Activated B cell treated with CpG ODN at 0.5 μM for 24 hours (primary cell): ENCODE results near the gene RAD51C. TPM values are rescaled to one million over a fixed set of nuclear protein-coding genes. Genes with fewer than 3 reads are reported as not detected.

Experiments
- ATAC-seq: fragments of 200-7000 bp; cut with Tn5 transposase; one replicate; pipeline ENCODE4 v1.10.0; 2021; ENCODE audit warnings: low read depth, mild to moderate bottlenecking, moderate library complexity
- CTCF ChIA-PET: fragments of 350-600 bp; sonication (Branson Sonifier 250); formaldehyde crosslinking; loops from one replicate; lab custom pipeline; 2021; ENCODE audit warnings: antibody characterized with exemption; lab: Charles Lee
- POLR2A ChIA-PET: fragments of 350-600 bp; sonication (Branson Sonifier 250); formaldehyde crosslinking; loops from one replicate; lab custom pipeline; 2021; ENCODE audit warnings: antibody characterized with exemption; lab: Charles Lee
- DNase-seq: peaks from one replicate; pipeline ENCODE4 v3.0.0; 2022
- H3K27ac Mint-ChIP-seq: one replicate; pipeline ENCODE4 v1.8.0; 2020; ENCODE audit warnings: mixed read lengths
- H3K27me3 Mint-ChIP-seq: one replicate; pipeline ENCODE4 v1.8.0; 2021; ENCODE audit warnings: mixed read lengths
- H3K36me3 Mint-ChIP-seq: one replicate; pipeline ENCODE4 v1.8.0; 2021; ENCODE audit warnings: low read depth, mixed read lengths
- H3K4me1 Mint-ChIP-seq: one replicate; pipeline ENCODE4 v1.8.0; 2021; ENCODE audit warnings: mixed read lengths
- H3K4me3 Mint-ChIP-seq: one replicate; pipeline ENCODE4 v1.8.0; 2020; ENCODE audit warnings: mild to moderate bottlenecking, mixed read lengths
- H3K9me3 Mint-ChIP-seq: one replicate; pipeline ENCODE4 v1.8.0; 2020; ENCODE audit warnings: mixed read lengths
- CTCF ChIP-seq: fragments of 200-600 bp; IDR thresholded peaks from one replicate; pipeline ENCODE4 v1.8.0; 2022; ENCODE audit warnings: antibody characterized with exemption, mild to moderate bottlenecking
- intact Hi-C: fragments of 100-400 bp; cut with micrococcal nuclease; formaldehyde crosslinking; loops from one replicate; pipeline ENCODE4 v1.15.1; 2024
- total RNA-seq: library from RNA; stranded (reverse); gene quantifications from 2 replicates; pipeline ENCODE4 v1.2.3, GENCODE V29; 2022

RAD51C gene
- total RNA-seq, 1 donor from 2014 or later: 36.8 TPM

- CTCF ChIA-PET: interaction anchor here (0.6 to 1.6 kb wide), 2 partner anchors 297 to 298 kb away, joined by 3 to 6 read pairs; no protein-coding TSS in a partner anchor
- ATAC-seq: no peak
- POLR2A ChIA-PET: interaction anchor here (0.8 kb wide), 1 partner anchor 75 kb away, joined by 3 read pairs; no protein-coding TSS in a partner anchor
- peaks cover 46% of the 10 kb centered on the region for H3K36me3 Mint-ChIP-seq
- no peaks in the 10 kb centered on the region for H3K27me3 Mint-ChIP-seq
- H3K27ac Mint-ChIP-seq: no peak overlapping the region
- peaks cover 16% of the 10 kb centered on the region for H3K4me1 Mint-ChIP-seq
- no peak for DNase-seq
- no peak for TF ChIP-seq CTCF
- no peak overlapping the region for H3K4me3 Mint-ChIP-seq
- intact Hi-C loops: no loop called here
- no peaks in the 10 kb centered on the region for H3K9me3 Mint-ChIP-seq
Observed at GRCh38 chr17:58706351-58707140, 14.1 kb downstream of the RAD51C start.

GRCh38 chr17:58710948-58711552 is 18.6 kb downstream of the RAD51C start:
- intact Hi-C loops: loop anchor here (1.0 kb wide), 3 partner anchors 124 to 294 kb away; no protein-coding TSS in a partner anchor
- POLR2A ChIA-PET: interaction anchor here (0.6 to 1.8 kb wide), 8 partner anchors 52 to 294 kb away, joined by 3 to 10 read pairs (median 4); no protein-coding TSS in a partner anchor
- no peak overlapping the region for H3K4me3 Mint-ChIP-seq
- H3K27ac Mint-ChIP-seq: no peak overlapping the region
- CTCF ChIA-PET: interaction anchor here (0.6 to 5.6 kb wide), 10 partner anchors 9 to 600 kb away, joined by 3 to 94 read pairs (median 4); no protein-coding TSS in a partner anchor
- peaks cover 12% of the 10 kb centered on the region for H3K4me1 Mint-ChIP-seq
- H3K27me3 Mint-ChIP-seq: no peaks in the 10 kb centered on the region
- no peak for TF ChIP-seq CTCF
- no peak for DNase-seq
- peak; percentile 40 for ATAC-seq
- peaks cover 43% of the 10 kb centered on the region for H3K36me3 Mint-ChIP-seq
- no peaks in the 10 kb centered on the region for H3K9me3 Mint-ChIP-seq

- intact Hi-C loops: no loop called here
- ATAC-seq: no peak
- Mint-ChIP-seq H3K4me3 (no peak overlapping the region), H3K36me3 (peaks cover 49% of the 10 kb centered on the region), H3K27ac (no peak overlapping the region), H3K9me3 (no peaks in the 10 kb centered on the region), H3K27me3 (no peaks in the 10 kb centered on the region), H3K4me1 (no peaks in the 10 kb centered on the region)
- ChIA-PET POLR2A (no interaction called here), CTCF (no interaction called here)
- no peak for TF ChIP-seq CTCF
- no peak for DNase-seq
Observed at GRCh38 chr17:58722274-58722673, 29.9 kb downstream of the RAD51C start.

GRCh38 chr17:58722696-58723095 is 30.3 kb downstream of the RAD51C start:
- POLR2A ChIA-PET: no interaction called here
- Mint-ChIP-seq H3K4me3 (no peak overlapping the region), H3K27me3 (no peaks in the 10 kb centered on the region), H3K4me1 (no peaks in the 10 kb centered on the region), H3K36me3 (peaks cover 48% of the 10 kb centered on the region), H3K9me3 (no peaks in the 10 kb centered on the region), H3K27ac (no peak overlapping the region)
- no peak for TF ChIP-seq CTCF
- DNase-seq: no peak
- intact Hi-C loops: no loop called here
- CTCF ChIA-PET: no interaction called here
- ATAC-seq: no peak

GRCh38 chr17:58728798-58729197 is 36.4 kb downstream of the RAD51C start:
- H3K4me1 Mint-ChIP-seq: no peaks in the 10 kb centered on the region
- H3K9me3 Mint-ChIP-seq: no peaks in the 10 kb centered on the region
- intact Hi-C loops: no loop called here
- H3K27ac Mint-ChIP-seq: no peak overlapping the region
- ChIA-PET CTCF (no interaction called here), POLR2A (no interaction called here)
- no peak for TF ChIP-seq CTCF
- DNase-seq (no peak), ATAC-seq (no peak)
- H3K4me3 Mint-ChIP-seq: no peak overlapping the region
- no peaks in the 10 kb centered on the region for H3K27me3 Mint-ChIP-seq
- peaks cover 36% of the 10 kb centered on the region for H3K36me3 Mint-ChIP-seq
